Activated CD8-positive, alpha-beta memory T cell treated with anti-CD3 and anti-CD28 coated beads, Interleukin-2, amount 50 U/mL, for 48 hours (primary cell): ENCODE data around the gene RGS12.
"Not testable (repeated sequence)": the region's sequence is repeated elsewhere in the genome, so short reads cannot be mapped to it uniquely, and the experiment has no call there.

Experiments
- DNase-seq: peaks from one replicate; pipeline ENCODE4 v3.0.0-alpha.2; 2020

RGS12 gene

DNA sequence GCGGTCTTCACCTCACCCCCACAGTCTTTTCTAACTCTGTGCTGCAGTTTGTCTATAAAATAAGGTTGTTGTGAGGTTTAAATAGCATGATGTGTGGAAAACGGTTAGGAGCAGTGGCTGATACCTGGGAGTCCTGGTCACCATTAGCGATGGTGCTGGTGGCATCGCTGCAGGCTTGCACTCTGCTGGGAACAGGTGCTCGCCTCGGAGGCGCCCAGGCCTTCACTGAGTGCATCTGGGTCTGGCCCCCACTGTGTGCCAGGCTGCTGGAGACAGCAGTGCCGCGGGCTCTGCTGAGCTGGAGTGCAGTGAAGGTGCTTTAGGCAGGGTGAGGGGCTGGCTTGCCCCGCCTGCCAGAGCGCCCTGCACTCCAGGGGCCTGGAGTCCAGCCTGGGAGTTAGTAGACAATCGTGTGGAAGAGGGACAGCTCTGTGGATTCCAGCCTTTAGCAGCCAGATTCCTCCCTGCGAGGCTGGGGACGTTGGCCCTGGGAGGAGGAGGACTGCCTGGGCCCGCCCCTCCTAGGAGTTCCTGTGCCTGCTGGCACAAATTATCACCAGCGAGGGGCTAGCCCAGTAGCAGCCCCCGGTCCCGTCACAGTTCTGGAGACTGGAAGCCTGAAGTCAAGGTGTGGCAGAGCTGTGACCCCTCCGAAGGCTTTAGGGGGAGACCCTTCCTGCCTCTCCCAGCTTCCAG, 7.3 kb downstream of the RGS12 start:
- peak; percentile 49 for DNase-seq

GRCh38 chr4:3300882-3301281, 8.1 kb downstream of the RGS12 start:
- DNase-seq: not testable (repeated sequence)

DNA sequence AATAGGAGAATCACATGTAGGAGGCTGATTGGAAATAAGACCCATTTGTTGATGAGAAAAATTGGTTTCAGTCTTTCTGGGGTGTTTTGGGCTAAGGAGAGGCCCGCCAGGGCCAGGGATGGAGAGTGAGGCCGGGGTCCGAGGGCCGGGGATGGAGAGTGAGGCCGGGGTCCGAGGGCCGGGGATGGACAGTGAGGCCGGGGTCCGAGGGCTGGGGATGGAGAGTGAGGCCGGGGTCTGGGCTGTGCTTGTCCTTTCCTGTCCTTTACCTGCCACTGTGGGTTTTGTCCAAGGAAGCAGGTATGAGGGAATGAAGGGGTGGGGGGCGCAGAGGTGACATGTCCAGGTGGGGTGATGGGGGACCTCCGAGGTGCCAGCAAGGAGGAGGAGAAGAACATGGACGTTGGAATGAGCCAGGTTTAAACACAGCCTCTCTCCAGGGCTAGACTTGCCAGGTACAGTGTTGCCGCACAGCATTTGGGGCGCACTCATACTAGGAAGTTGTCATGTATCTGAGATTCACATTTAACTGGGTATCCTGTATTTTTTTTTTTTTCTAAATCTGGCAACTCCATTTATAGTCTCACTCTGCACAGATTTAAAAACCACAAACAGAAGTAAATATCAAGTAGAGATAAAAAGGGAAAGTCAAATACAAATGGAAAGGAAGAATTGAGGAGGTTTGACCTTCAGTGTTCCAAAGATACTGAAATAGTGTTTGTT, 8.8 kb downstream of the RGS12 start:
- DNase-seq: no peak

GRCh38 chr4:3302173-3302785, 9.5 kb downstream of the RGS12 start:
- DNase-seq: peak; percentile 85

- DNase-seq: peak; percentile 57
Observed at GRCh38 chr4:3302786-3303564, 10.2 kb downstream of the RGS12 start.

DNA sequence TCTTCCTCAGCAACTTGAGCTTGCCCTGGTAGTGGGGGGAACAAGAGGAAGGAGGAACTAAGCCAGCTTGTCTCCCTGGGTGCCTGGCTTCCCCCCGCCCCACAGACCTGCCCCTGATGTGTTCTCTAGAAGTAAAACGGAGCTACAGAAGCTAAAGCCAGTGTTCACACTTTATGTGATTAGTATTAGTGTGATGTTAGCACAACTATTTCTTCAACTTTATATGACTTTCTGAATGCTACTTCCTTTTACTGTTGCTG, 10.7 kb downstream of the RGS12 start:
- DNase-seq: no peak

DNA sequence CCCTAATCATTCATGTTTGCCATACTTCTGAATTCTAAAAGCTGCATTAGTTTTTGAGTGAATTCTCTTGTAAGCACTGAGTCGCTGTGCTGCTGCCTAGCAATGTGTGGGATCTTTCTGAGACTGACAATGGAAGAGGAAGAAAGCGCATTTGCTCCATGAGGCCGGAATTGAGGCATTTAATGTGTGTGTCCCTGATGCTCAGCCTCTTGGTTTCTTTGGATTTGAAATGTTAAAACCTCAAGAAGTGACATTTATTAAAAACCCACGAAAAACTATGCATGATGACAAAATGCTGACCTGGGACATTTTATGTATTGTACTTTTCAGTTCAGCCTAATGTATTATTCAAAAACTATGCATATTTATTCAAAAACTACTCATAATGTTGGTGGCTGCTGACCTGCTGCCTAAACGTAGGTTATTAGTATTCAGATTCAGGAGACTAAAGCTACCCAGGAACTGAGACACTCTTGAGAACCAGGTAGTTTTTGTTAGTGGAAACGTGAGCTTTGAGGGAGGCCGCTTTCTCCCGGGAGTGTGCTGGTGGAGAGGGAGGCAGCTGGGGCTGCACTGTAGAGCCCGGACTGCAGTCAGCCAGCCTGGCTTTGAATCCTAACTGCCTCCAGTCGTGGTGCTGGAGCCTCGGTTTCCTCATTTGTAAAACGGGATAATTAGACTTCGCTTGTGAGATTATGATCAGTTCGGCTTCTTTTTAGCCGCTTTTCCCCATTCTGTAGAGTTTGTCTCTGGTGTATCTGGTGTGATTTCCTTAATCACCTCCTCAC, 11.3 kb downstream of the RGS12 start:
- DNase-seq: peak; percentile 29

DNA sequence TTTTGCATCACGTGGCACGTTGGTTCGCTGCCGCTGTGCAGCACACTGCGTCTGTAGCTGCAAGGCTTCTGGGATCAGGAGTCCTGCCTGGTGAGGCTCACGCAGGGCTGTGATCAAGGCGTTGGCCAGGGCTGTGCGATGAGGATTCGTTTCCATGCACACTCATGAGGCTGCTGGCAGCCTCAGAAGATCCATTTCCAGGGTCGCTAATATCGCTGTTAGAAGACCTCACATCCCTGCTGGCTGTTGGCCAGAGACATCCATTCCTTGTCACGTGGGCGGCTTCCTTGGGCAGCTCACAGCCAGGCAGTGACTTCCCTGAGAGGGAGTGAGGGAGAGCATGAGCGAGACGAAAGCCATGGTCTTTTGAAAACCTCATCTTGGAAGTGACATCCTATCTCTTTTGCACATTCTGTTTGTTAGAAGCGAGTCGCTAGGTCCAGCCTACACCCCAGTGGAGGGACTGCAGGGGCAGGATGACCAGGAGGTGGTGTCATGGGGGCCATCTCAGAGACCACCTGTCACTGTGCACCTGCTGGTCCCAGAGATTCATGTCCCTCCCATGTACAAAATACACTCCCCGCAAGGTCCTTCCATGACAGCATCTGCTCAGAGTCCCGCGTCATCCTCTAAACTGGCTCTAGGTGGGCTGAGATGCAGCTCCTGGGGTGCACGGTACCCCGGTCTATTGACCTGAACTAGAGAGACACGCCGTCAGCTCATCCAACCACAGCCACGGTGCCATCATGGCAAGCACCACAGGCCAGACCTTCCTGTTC, 12.2 kb downstream of the RGS12 start:
- no peak for DNase-seq

- DNase-seq: peak; percentile 45
Observed at GRCh38 chr4:3305610-3306371, 13.0 kb downstream of the RGS12 start.

- peak; percentile 41 for DNase-seq
Observed at GRCh38 chr4:3306450-3306849, 13.6 kb downstream of the RGS12 start.

DNA sequence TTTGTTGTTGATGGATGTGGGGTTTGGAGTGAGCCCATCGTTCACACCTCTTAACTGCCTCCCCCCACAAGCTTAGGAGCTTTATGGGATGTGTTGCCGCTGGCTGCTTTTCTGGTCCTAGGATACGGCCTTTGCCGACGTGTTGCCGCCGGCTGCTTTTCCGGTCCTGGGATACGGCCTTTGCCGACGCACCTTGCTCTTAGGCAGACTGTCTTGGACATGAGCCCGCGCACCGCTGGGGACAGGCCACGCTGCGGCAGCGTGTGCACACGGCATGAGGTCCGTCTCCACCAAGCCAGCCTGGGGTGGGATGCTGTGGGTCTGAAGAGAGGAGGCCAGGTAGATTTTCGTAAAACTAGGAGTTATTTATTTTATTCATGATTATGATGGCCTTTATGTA, 14.2 kb downstream of the RGS12 start:
- DNase-seq: no peak

DNA sequence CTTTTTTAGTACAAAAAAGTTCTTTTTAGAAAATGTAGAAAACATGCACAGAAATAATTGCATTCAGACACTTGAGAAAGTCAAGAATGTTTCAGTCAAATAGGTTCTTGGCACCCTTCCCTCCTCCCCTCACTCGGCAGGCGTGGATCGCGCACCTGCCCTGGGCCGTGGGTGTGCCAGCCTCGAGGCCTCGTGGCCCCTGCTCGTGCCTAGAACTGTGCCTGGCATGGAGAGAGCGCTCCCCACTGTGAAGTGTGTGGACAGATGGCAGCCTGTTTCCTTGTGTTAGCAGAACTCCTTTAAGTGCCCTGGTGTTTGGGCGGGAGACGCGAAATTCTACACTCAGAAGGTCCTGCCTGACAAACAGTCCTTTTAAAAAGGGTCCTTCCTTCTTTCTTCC, 14.7 kb downstream of the RGS12 start:
- DNase-seq: no peak

DNA sequence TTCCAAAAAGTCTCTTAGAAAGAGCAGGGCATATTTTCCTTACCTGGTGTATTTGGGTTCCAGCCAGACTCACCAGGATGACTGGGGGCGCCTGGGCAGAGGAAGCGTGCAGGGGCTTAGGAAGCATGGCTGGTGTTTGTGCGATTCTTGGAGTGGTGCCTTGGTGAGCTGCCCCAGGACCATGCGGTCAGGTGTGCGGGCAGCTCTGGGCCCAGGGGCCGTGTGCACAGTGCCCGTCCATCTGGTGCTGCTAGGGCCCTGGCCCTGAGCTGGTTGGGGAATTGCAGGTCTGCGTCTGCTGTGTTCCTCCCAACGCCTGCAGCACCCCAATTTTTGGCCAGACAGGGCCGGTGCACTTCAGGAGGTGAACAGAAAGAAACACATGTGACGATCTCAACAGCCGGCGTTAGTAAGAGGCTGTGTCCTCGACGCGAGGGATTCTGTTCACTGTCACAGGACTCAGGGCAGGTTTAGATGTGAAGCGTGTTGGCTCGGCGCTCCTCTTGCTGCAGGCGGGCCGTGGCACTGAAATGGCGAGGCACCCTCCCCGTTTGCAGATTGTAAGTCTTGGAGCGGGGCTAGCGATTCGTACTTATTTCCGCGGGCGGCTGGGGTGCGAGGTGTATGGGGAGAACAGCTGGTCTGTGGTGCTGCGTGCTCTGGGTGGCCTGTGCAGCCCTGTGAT, 15.2 kb downstream of the RGS12 start:
- DNase-seq: no peak

DNA sequence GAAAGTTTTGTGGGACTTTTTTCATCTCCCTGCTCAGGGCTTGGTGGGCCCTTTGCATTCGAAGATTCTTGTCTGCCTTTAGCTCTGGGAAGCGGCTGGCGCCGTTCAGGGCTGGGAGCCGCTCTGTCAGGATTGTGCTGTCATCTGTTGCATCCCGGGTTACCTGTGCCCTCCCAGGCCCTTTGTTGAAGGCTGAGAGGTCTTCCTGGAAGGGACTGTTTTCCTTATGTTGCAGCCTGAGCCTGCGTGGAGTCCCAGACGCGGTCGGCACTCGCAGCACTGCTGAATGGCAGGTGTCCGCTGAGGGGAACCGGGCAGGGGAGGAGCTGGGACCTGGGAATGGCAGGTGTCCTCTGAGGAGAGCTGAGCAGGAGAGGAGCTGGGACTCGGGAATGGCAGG, 15.9 kb downstream of the RGS12 start:
- DNase-seq: peak; percentile 44

DNA sequence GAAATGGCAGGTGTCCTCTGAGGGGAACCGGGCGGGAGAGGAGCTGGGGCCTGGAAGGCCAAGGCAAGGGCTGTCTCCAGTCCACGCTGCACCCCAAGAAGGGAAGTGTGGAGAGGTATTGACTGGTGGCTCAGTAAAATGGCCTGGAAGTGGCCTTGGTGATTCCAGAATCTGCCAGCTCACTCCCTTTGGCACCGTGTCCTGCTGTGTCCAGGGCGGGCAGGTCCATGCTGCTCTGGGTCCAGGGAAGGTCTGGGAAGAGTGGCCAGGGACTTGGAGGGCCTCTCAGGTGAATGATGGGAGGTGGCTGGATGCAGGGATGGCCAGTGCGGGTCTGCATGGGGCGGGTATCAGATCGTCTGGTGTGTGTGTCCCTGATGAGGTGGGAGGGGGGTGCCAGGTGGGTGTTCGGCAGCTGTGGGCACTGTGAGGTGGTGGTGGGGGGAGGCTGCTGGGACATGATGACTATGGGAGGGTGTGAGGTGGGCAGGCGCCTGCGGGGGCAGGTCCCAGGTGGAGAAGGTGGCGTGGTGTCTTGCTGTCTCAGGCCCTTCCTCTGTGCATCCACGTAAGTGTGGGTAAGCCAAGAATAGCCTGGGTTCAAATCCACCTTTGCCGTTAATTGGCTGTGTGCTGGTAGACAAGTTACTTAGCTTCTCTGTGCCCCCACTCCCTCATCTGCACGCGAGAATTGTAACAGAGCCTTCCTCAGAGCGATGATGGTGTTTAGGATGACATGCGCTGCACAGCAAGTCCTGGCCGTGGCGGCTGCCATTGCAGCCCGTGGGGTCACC, 17.7 kb downstream of the RGS12 start:
- DNase-seq: peak; percentile 45

DNA sequence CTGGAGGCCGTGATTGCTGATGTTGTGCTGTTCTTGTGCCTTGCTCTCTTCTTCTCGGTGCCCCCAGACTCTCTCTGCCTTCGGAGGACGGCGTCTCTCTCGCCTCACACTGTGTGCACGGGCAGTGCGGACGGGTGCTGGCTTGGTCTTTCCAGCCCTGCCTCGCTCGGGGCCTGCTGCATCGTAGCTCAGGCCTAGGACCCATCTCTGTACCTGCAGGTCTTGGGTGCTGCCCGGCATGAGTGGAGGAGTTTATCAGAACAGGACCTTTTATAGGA, 18.2 kb downstream of the RGS12 start:
- DNase-seq: peak; percentile 40

GRCh38 chr4:3311489-3312171, 18.8 kb downstream of the RGS12 start:
- peak; percentile 33 for DNase-seq

DNA sequence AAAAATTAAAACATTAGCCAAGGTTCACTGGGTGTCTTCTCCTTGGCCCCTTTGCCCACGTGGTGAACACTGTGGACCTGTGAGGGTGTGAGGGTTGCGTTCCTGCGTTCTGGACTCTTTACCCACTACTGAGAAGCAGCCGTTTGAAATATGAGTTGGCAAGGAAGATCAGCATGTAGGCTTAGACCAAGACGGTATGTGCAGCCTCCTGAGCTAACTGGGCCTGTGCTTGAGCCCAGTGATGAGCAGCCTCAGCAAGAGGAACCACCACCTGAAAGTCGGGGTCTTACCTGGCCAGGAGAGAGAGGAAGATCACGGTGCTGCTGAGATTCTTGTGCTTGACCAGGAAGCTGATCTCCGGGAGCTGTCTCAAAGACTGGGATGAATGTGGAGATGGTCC, 19.5 kb downstream of the RGS12 start:
- peak; percentile 28 for DNase-seq

DNA sequence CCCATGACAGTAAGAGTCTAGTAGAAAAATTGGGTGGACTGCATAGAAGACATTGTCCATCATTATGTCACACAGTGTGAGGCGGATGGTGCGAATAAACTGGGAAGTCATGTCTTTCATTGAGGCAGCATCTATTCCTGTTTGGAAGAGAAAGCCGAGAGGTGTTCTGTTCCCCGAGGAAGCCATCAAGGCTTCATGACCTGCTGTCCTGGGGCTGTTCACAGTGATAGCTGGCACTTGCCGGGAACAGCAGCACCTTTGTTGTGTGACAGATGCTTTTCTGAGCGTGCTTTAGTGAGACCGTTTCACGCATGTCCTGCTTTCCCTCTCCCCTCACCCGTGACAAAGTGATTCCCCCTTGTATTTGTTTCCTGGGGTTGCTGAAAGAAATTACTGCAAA, 20.3 kb downstream of the RGS12 start:
- peak; percentile 10 for DNase-seq
